ENCODE measurements around the gene KCNJ16. TPM values are rescaled to one million over a fixed set of nuclear protein-coding genes. Genes with fewer than 3 reads are reported as not detected.

KCNJ16 gene
- total and polyA plus RNA-seq, 9 of the 15 experiments (the other 6 are each of a cell fraction or from before 2014, with no cell fraction given), result 0.01 to 0.75 (median 0.07) TPM; not detected in 4

GRCh38 chr17:70106551-70106950 is 31.5 kb downstream of the KCNJ16 start:
- CTCF ChIA-PET (ENCODE audit: low intra/inter-chr PET ratio), result no interaction called here
- Histone ChIP-seq H3K9me3 (replicated peaks; ENCODE audit: control insufficient read depth, insufficient read depth, low read depth, low read length) (no peaks in the 10 kb centered on the region), H3K9me1 (ENCODE audit: control insufficient read depth, insufficient read depth, low read length) (no peaks in the 10 kb centered on the region), H3K79me2 (ENCODE audit: control insufficient read depth, insufficient read depth, low read length) (peaks cover 26% of the 10 kb centered on the region; the same call in 2 of the 3 replicates), H3K27ac (ENCODE audit: extremely low read depth, low read depth, low read length) (no peak overlapping the region), H3K9ac (ENCODE audit: insufficient read depth in 1 of 2, low read depth in 2 of 2, low read length in 2 of 2) (no peak overlapping the region), H2AFZ (ENCODE audit: low read depth, low read length) (no peak overlapping the region), H3K4me1 (replicated peaks in 1 of 2; ENCODE audit: control insufficient read depth in 2 of 2, insufficient read depth in 2 of 2, low read length in 2 of 2) (no peaks in the 10 kb centered on the region), H3K27me3 (ENCODE audit: control insufficient read depth in 2 of 2, insufficient read depth in 2 of 2, low read length in 2 of 2) (no peaks in the 10 kb centered on the region), H4K20me1 (replicated peaks; ENCODE audit: control insufficient read depth, insufficient read depth, low read length) (0 out of 2 replicates have a peak, but pooled peaks cover 3% of the 10 kb centered on the region), H3K4me3 (no peak overlapping the region), H3K36me3 (ENCODE audit: control insufficient read depth, insufficient read depth, low read length) (peaks cover 17% of the 10 kb centered on the region; the same call in 2 of the 3 replicates), H3K4me2 (ENCODE audit: insufficient read depth, low read length) (no peak overlapping the region)
- BruUV-seq (replicated peaks), result no TSS peak
- ATAC-seq (no peak), DNase-seq (ENCODE audit: extremely low read depth in 1 of 4, low spot score in 3 of 4) (no peak), FAIRE-seq (no peak)
- intact Hi-C loops (cut with micrococcal nuclease), result no loop called here
- no peak for TF ChIP-seq SIX5 (IDR thresholded peaks at IDR 0.05; ENCODE audit: borderline replicate concordance in 1 of 2, insufficient read depth in 1 of 2, low read depth in 1 of 2, low read length in 2 of 2)
- no peak for TF ChIP-seq SPI1 (IDR thresholded peaks at IDR 0.05; ENCODE audit: borderline replicate concordance, low read depth, low read length)
- no peak for TF ChIP-seq ZNF146 (CRISPR knock-in tag; IDR thresholded peaks at IDR 0.05; ENCODE audit: unreplicated experiment)
- TF ChIP-seq HMGXB4 (CRISPR knock-in tag; IDR thresholded peaks at IDR 0.05), result no peak
- TF ChIP-seq GATAD2A (IDR thresholded peaks at IDR 0.05), result no peak
- TF ChIP-seq NFIX (CRISPR knock-in tag; IDR thresholded peaks at IDR 0.05; ENCODE audit: low read depth), result no peak
- TF ChIP-seq TEAD4 (IDR thresholded peaks at IDR 0.05; ENCODE audit: low read length), result no peak
- TF ChIP-seq TEAD4 (CRISPR knock-in tag; IDR thresholded peaks at IDR 0.05; ENCODE audit: borderline replicate concordance), result no peak
- no peak for TF ChIP-seq HMG20B (CRISPR knock-in tag; IDR thresholded peaks at IDR 0.05)
- no peak for TF ChIP-seq SNIP1 (IDR thresholded peaks at IDR 0.05; ENCODE audit: low read depth)
- TF ChIP-seq ZNF282 (CRISPR knock-in tag; IDR thresholded peaks at IDR 0.05), result no peak
- TF ChIP-seq CEBPZ (IDR thresholded peaks at IDR 0.05; ENCODE audit: borderline replicate concordance, low read depth, low read length), result no peak
- no peak for TF ChIP-seq HSF4 (CRISPR knock-in tag; IDR thresholded peaks at IDR 0.05; ENCODE audit: borderline replicate concordance)
- TF ChIP-seq GATAD2B (IDR thresholded peaks at IDR 0.05; ENCODE audit: borderline replicate concordance), result no peak
- TF ChIP-seq CXXC5 (CRISPR knock-in tag; IDR thresholded peaks at IDR 0.05), result no peak
- in situ Hi-C loops (cut with MboI), result no loop called here
- WGBS (ENCODE audit: insufficient coverage, low coverage, missing lambda C conversion rate), result 41% methylated on average over 3 of the region's 3 CpGs
- POLR2A ChIA-PET, result interaction anchor here (0.7 kb wide), 1 partner anchor 15 kb away, joined by 3 read pairs; no protein-coding TSS in a partner anchor
